Measurements from ENCODE around the gene TSPAN32. TPM values are rescaled to one million over a fixed set of nuclear protein-coding genes. Genes with fewer than 3 reads are reported as not detected.

The TSPAN32 gene
- total RNA-seq, 1 experiment from 2014 or later, result not detected

- Histone ChIP-seq H3K36me3 (ENCODE audit: control insufficient read depth, insufficient read depth, low read length) (no peaks in the 10 kb centered on the region), H3K4me1 (ENCODE audit: control insufficient read depth, insufficient read depth, low read length) (no peaks in the 10 kb centered on the region), H3K27ac (ENCODE audit: low read length) (no peak overlapping the region), H3K9me3 (ENCODE audit: control insufficient read depth, insufficient read depth, low read depth, low read length) (no peaks in the 10 kb centered on the region), H3K27me3 (ENCODE audit: control insufficient read depth, insufficient read depth, low read length) (peaks cover 4% of the 10 kb centered on the region), H3K4me3 (ENCODE audit: low read depth in 2 of 2, low read length in 2 of 2) (no peak overlapping the region)
- intact Hi-C loops (cut with micrococcal nuclease; ENCODE audit: unreplicated experiment) (no loop called here), in situ Hi-C loops (cut with HindIII; ENCODE audit: low pct_unique_long_range_greater_than_20kb, low sequenced_read_pairs) (no loop called here)
- no peak for ATAC-seq
- no peak for DNase-seq (ENCODE audit: low read depth, low spot score)
- no TSS peak for BruUV-seq (replicated peaks)
- POLR2A ChIA-PET, result no interaction called here
- CTCF ChIA-PET, result no interaction called here
- no peak for TF ChIP-seq POLR2AphosphoS5 (IDR thresholded peaks at IDR 0.05; ENCODE audit: low read depth, low read length)
- no peak for TF ChIP-seq REST (IDR thresholded peaks at IDR 0.05; ENCODE audit: insufficient read depth in 1 of 2, low read depth in 2 of 2, low read length in 1 of 2)
- no peak for TF ChIP-seq TCF7L2 (IDR thresholded peaks at IDR 0.05; ENCODE audit: low read depth, low read length)
- no peak for TF ChIP-seq CTCF (IDR thresholded peaks at IDR 0.05)
- TF ChIP-seq SIN3A (IDR thresholded peaks at IDR 0.05; ENCODE audit: borderline replicate concordance, insufficient read depth, low read depth, low read length), result no peak
These were observed 47.2 kb downstream of the TSPAN32 start for GRCh38 chr11:2348986-2349385.

- no peak for TF ChIP-seq POLR2AphosphoS5 (IDR thresholded peaks at IDR 0.05; ENCODE audit: low read depth, low read length)
- TF ChIP-seq SIN3A (IDR thresholded peaks at IDR 0.05; ENCODE audit: borderline replicate concordance, insufficient read depth, low read depth, low read length), result no peak
- Histone ChIP-seq H3K9me3 (ENCODE audit: control insufficient read depth, insufficient read depth, low read depth, low read length) (no peaks in the 10 kb centered on the region), H3K27ac (ENCODE audit: low read length) (no peak overlapping the region), H3K27me3 (ENCODE audit: control insufficient read depth, insufficient read depth, low read length) (peaks cover 4% of the 10 kb centered on the region), H3K4me1 (ENCODE audit: control insufficient read depth, insufficient read depth, low read length) (no peaks in the 10 kb centered on the region), H3K4me3 (ENCODE audit: low read depth in 2 of 2, low read length in 2 of 2) (no peak overlapping the region), H3K36me3 (ENCODE audit: control insufficient read depth, insufficient read depth, low read length) (no peaks in the 10 kb centered on the region)
- ChIA-PET POLR2A (no interaction called here), CTCF (no interaction called here)
- ATAC-seq (no peak), DNase-seq (ENCODE audit: low read depth, low spot score) (no peak)
- in situ Hi-C loops (cut with HindIII; ENCODE audit: low pct_unique_long_range_greater_than_20kb, low sequenced_read_pairs), result no loop called here
- BruUV-seq (replicated peaks), result no TSS peak
- intact Hi-C loops (cut with micrococcal nuclease; ENCODE audit: unreplicated experiment), result no loop called here
These were observed 49.9 kb downstream of the TSPAN32 start for GRCh38 chr11:2351701-2352100.

GRCh38 chr11:2352420-2352819 lies 50.6 kb downstream of the TSPAN32 start:
- TF ChIP-seq POLR2AphosphoS5 (IDR thresholded peaks at IDR 0.05; ENCODE audit: low read depth, low read length) (no peak), TCF7L2 (IDR thresholded peaks at IDR 0.05; ENCODE audit: low read depth, low read length) (no peak), CTCF (IDR thresholded peaks at IDR 0.05) (no peak), REST (IDR thresholded peaks at IDR 0.05; ENCODE audit: insufficient read depth in 1 of 2, low read depth in 2 of 2, low read length in 1 of 2) (no peak), SIN3A (IDR thresholded peaks at IDR 0.05; ENCODE audit: borderline replicate concordance, insufficient read depth, low read depth, low read length) (no peak)

More at GRCh38 chr11:2352420-2352819, 50.6 kb downstream of the TSPAN32 start:
- ATAC-seq (no peak), DNase-seq (ENCODE audit: low read depth, low spot score) (no peak)
- intact Hi-C loops (cut with micrococcal nuclease; ENCODE audit: unreplicated experiment), result no loop called here
- CTCF ChIA-PET, result no interaction called here
- in situ Hi-C loops (cut with HindIII; ENCODE audit: low pct_unique_long_range_greater_than_20kb, low sequenced_read_pairs), result no loop called here
- POLR2A ChIA-PET, result no interaction called here
- Histone ChIP-seq H3K27me3 (ENCODE audit: control insufficient read depth, insufficient read depth, low read length) (peaks cover 4% of the 10 kb centered on the region), H3K36me3 (ENCODE audit: control insufficient read depth, insufficient read depth, low read length) (no peaks in the 10 kb centered on the region), H3K4me3 (ENCODE audit: low read depth in 2 of 2, low read length in 2 of 2) (no peak overlapping the region), H3K27ac (ENCODE audit: low read length) (no peak overlapping the region), H3K9me3 (ENCODE audit: control insufficient read depth, insufficient read depth, low read depth, low read length) (no peaks in the 10 kb centered on the region), H3K4me1 (ENCODE audit: control insufficient read depth, insufficient read depth, low read length) (no peaks in the 10 kb centered on the region)
- no TSS peak for BruUV-seq (replicated peaks)
